K562 (cell line): Measurements from ENCODE around the gene FASTK. TPM values are rescaled to one million over a fixed set of nuclear protein-coding genes. Genes with fewer than 3 reads are reported as not detected.
A peak's percentile ranks its signal among the peaks of the same experiment; 100 is the strongest.

Experiments
- AFF1 ChIP-seq, 2 experiments: fragments of 450-650 bp; IDR thresholded peaks; 2 replicates each; pipeline ENCODE4 v1.6.1; 2018; ENCODE audit warnings: mild to moderate bottlenecking in 2 of 2, low read depth in 1 of 2; ENCODE audit not compliant: partially characterized antibody in 2 of 2
- CHD4 ChIP-seq: fragments of 200-600 bp; sonication (generic); IDR thresholded peaks from 3 replicates; pipeline ENCODE4 v1.6.1; 2012; ENCODE audit warnings: low read depth, mild to moderate bottlenecking, mixed read lengths, low read length, inconsistent platforms; ENCODE audit not compliant: insufficient read depth, insufficient replicate concordance, poor library complexity, severe bottlenecking
- DACH1 ChIP-seq: fragments of 450-650 bp; IDR thresholded peaks from 2 replicates; pipeline ENCODE4 v1.6.1; 2018; ENCODE audit not compliant: partially characterized antibody
- DLX4 ChIP-seq: fragments of 250-450 bp; sonication (Bioruptor Pico); IDR thresholded peaks from 2 replicates; pipeline ENCODE4 v1.6.1; 2021; ENCODE audit warnings: mild to moderate bottlenecking
- ESRRB ChIP-seq: fragments of 250-450 bp; sonication (Bioruptor Pico); IDR thresholded peaks from 2 replicates; pipeline ENCODE4 v1.5.0; 2020; ENCODE audit warnings: mild to moderate bottlenecking, moderate library complexity, borderline replicate concordance
- ETV1 ChIP-seq: fragments of 450-650 bp; conservative IDR thresholded peaks from 2 replicates; pipeline ENCODE4 v1.6.1; 2016; ENCODE audit warnings: missing genetic modification characterization, control low read depth, low read depth, missing compliant biosample characterization
- ETV5 ChIP-seq: sonication (generic); formaldehyde crosslinking; IDR thresholded peaks from 2 replicates; pipeline ENCODE4 v1.4.0; 2020; ENCODE audit warnings: low read depth, mild to moderate bottlenecking, missing genetic modification reagents
- EZH2 ChIP-seq: IDR thresholded peaks from 2 replicates; pipeline ENCODE4 v1.6.1; 2012; ENCODE audit warnings: low read depth, mild to moderate bottlenecking, inconsistent platforms, low read length, borderline replicate concordance
- HSF4 ChIP-seq: fragments of 250-450 bp; sonication (Bioruptor Pico); IDR thresholded peaks from 2 replicates; pipeline ENCODE4 v2.1.2; 2022; ENCODE audit warnings: mild to moderate bottlenecking, moderate library complexity, borderline replicate concordance
- MCM7 ChIP-seq, 2 experiments: fragments of 450-650 bp; IDR thresholded peaks; 2 replicates each; pipeline ENCODE4 v1.6.1; 2016 to 2018
- MLX ChIP-seq, 2 experiments: fragments of 450-650 bp in 1 of 2; sonication (generic) in 1 of 2; formaldehyde crosslinking; conservative IDR thresholded peaks; 2 replicates each; pipeline versions ENCODE4 v1.4.0 to v1.8.1; 2020 to 2022; ENCODE audit warnings: mild to moderate bottlenecking in 1 of 2, missing genetic modification reagents in 1 of 2
- NFXL1 ChIP-seq: fragments of 450-650 bp; formaldehyde crosslinking; IDR thresholded peaks from 2 replicates; pipeline ENCODE4 v1.4.0; 2021; ENCODE audit warnings: mild to moderate bottlenecking
- PHTF2 ChIP-seq: fragments of 250-450 bp; sonication (Bioruptor Pico); IDR thresholded peaks from 2 replicates; pipeline ENCODE4 v1.5.0; 2021; ENCODE audit warnings: mild to moderate bottlenecking
- POLR2AphosphoS2 ChIP-seq: IDR thresholded peaks from 2 replicates; pipeline ENCODE4 v1.6.1; 2012; ENCODE audit warnings: low read length, improper control_type of control experiment
- SREBF2 ChIP-seq: sonication (generic); formaldehyde crosslinking; IDR thresholded peaks from 2 replicates; pipeline ENCODE4 v1.4.0; 2020; ENCODE audit warnings: mild to moderate bottlenecking, missing genetic modification reagents
- TFAM ChIP-seq: fragments of 250-450 bp; sonication (Bioruptor Pico); conservative IDR thresholded peaks from 2 replicates; pipeline ENCODE4 v1.5.0; 2021; ENCODE audit warnings: mild to moderate bottlenecking, moderate library complexity
- ZBTB11 ChIP-seq, 3 experiments: fragments of 200-800 bp in 1 of 3; fragments of 250-450 bp in 1 of 3; fragments of 450-650 bp in 1 of 3; sonication (Bioruptor Pico) in 1 of 3; sonication (Bioruptor generic) in 1 of 3; formaldehyde crosslinking in 1 of 3; IDR thresholded peaks; 2 replicates each; pipeline versions ENCODE4 v1.6.1 to v1.8.0; 2016 to 2022; ENCODE audit warnings: mild to moderate bottlenecking in 2 of 3, missing genetic modification characterization in 2 of 3, missing compliant biosample characterization in 1 of 3, moderate library complexity in 1 of 3
- ZNF124 ChIP-seq: sonication (generic); formaldehyde crosslinking; IDR thresholded peaks from 2 replicates; pipeline ENCODE4 v1.8.1; 2022; ENCODE audit warnings: missing genetic modification reagents
- polyA plus RNA-seq, 8 experiments: library from polyadenylated mRNA; depleted of rRNA in 4 of 8; stranded (reverse) in 5 of 8; unstranded in 3 of 8; fragments of >200 nt; fragmentation: Nextera tagmentation in 2 of 8; fragmentation: Illumina TruSeq in 1 of 8; extraction: Ambion mirVana in 2 of 8; extraction: Trizol in 1 of 8; gene quantifications; 2 replicates each; pipeline versions ENCODE4 v1.2.1 to v1.2.3, GENCODE V29; 2011 to 2014; ENCODE audit warnings: inconsistent platforms in 1 of 8, missing spikeins in 1 of 8
- total RNA-seq, 7 experiments: library from RNA; depleted of rRNA in 6 of 7; stranded (reverse); fragments of >200 nt in 6 of 7; fragmentation: Illumina TruSeq in 2 of 7; extraction: Trizol in 2 of 7; gene quantifications; 2 replicates each; pipeline versions ENCODE4 v1.2.1 to v1.2.3, GENCODE V29; 2011 to 2021; ENCODE audit warnings: low replicate concordance in 1 of 7

FASTK gene
- total and polyA plus RNA-seq, 9 of the 15 experiments (the other 6 are each of a cell fraction or from before 2014, with no cell fraction given): 0.51 to 150 (median 48.2) TPM

- TF ChIP-seq AFF1 (IDR thresholded peaks at IDR 0.05; ENCODE audit: low read depth in 1 of 2, partially characterized antibody in 2 of 2) (peak in 1 of 2 experiments; percentile 79), ESRRB (CRISPR knock-in tag) (no peak), TFAM (CRISPR knock-in tag) (no peak), ZBTB11 (CRISPR knock-in tag; IDR thresholded peaks at IDR 0.05) (peak in 1 of 3 experiments; percentile 87; a peak in 2 of 6 replicates), DACH1 (peak; percentile 60), ZNF124 (no peak), MCM7 (IDR thresholded peaks at IDR 0.05) (no peak), DLX4 (CRISPR knock-in tag) (no peak), HSF4 (no peak), EZH2 (no peak), SREBF2 (CRISPR knock-in tag) (no peak), NFXL1 (CRISPR knock-in tag) (no peak), PHTF2 (no peak), POLR2AphosphoS2 (no peak), ETV1 (tag) (0 out of 2 replicates have a peak, but pooled peaks have one; percentile 12), ETV5 (no peak; the same call in 1 of the 2 replicates), CHD4 (no peak), MLX (CRISPR knock-in tag; conservative IDR thresholded peaks at IDR 0.05) (0 out of 4 replicates have a peak, but pooled peaks of 1 of the 2 experiments have one; percentile 64)
Measured at GRCh38 chr7:151083071-151083823, 2.6 kb upstream of the FASTK start, which contains the start of gene TMUB1 (continued).
